KOPT-K1 (cell line): Measurements from ENCODE around the gene SNTG2.

ENCODE experiments used
- H3K27ac ChIP-seq: fragments of 200-600 bp; sonication (generic); 2 replicates; pipeline ENCODE4 v1.5.1; 2016; ENCODE audit warnings: antibody characterized with exemption, mild to moderate bottlenecking, low read depth, low read length; ENCODE audit not compliant: poor library complexity, severe bottlenecking
- H3K36me3 ChIP-seq: fragments of 200-600 bp; sonication (generic); 2 replicates; pipeline ENCODE4 v1.5.1; 2017; ENCODE audit warnings: antibody characterized with exemption, mild to moderate bottlenecking, low read length, moderate library complexity; ENCODE audit not compliant: insufficient read depth
- H3K9me3 ChIP-seq: fragments of 200-600 bp; sonication (generic); 2 replicates; pipeline ENCODE4 v1.5.1; 2017; ENCODE audit warnings: antibody characterized with exemption, low read length, mild to moderate bottlenecking; ENCODE audit not compliant: insufficient read depth, poor library complexity, severe bottlenecking

SNTG2 gene

DNA sequence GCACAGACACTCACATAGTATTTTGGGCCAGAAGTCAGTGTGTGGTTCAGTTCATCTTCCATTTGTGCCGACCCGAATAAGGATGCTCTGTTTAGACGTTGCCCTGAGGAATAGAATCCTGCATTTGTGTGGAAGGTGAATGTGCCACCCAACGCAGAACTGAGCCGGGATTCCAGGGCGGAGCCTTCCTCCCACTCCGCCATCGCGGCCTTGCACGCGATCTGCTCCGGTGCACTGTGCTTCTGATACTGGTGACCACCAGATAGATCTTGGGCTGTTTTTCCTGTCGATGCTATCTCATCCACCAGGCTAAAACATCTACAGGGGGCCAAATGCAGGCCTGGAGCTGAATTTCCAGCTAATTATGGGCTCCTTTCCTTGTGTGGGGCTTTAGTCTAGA lies 29.6 kb upstream of the SNTG2 start:
- H3K27ac ChIP-seq = no peak overlapping the region
- H3K36me3 ChIP-seq = no peaks in the 10 kb centered on the region
- no peaks in the 10 kb centered on the region for H3K9me3 ChIP-seq

DNA sequence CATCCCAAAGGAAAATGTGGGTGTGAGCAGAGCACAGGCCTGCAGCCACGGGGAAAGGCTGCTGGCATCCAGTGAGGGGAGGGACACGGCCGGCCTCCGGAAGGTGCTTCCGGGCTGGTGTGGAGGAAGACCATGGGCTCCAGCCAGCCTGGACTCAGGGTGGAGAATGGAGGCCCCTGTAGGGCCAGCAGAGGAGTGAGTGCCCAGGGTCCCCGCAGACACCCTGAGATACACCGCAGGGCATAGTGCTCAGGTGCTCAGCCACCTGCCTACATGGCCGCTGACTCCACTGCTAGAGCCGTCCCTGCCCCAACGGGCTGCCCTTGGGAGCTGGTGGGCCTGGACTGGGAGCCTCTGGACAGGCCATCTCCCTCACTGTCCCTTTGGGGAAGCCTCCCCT lies 28.5 kb upstream of the SNTG2 start:
- peaks cover 4% of the 10 kb centered on the region for H3K9me3 ChIP-seq

DNA sequence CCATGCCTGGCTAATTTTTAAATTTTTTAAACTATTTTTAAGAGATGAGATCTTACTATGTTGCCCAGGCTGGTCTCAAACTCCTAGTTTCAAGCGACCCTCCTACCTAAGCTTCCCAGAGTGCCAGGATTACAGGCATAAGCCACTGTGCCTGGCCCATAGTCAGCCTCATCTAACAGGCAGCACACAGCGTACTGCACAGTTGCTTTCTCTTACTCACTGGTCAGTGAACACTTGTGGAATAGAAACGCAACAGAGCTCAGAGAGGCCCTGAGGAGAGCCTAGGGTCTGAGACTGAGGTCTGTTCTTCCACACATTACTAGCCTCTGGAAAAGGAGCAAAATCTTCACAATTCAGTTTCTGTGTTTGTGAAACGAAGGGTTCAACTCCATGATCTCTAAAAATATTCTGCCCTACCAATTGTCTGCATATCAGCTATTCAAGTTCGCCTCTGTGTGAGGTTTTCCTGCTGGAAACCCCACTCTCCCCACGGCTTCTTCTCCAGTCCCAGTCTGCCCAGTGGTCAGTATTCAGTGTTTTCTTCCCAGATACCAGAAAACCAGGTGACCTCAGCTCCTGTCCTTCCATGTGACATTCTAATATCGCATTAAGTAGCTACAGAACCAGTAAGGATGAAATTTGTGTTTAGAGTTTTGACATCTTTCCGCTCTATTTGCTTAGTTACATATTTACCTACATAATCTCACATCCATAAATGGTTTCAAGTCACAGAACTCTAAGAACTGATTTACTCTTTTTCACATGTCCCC lies 26.6 kb upstream of the SNTG2 start:
- peaks cover 9% of the 10 kb centered on the region for H3K9me3 ChIP-seq
- H3K36me3 ChIP-seq = no peaks in the 10 kb centered on the region
- H3K27ac ChIP-seq = no peak overlapping the region

More for the DNA sequence above, 28.5 kb upstream of the SNTG2 start:
- Histone ChIP-seq H3K36me3 (no peaks in the 10 kb centered on the region), H3K27ac (no peak overlapping the region)

DNA sequence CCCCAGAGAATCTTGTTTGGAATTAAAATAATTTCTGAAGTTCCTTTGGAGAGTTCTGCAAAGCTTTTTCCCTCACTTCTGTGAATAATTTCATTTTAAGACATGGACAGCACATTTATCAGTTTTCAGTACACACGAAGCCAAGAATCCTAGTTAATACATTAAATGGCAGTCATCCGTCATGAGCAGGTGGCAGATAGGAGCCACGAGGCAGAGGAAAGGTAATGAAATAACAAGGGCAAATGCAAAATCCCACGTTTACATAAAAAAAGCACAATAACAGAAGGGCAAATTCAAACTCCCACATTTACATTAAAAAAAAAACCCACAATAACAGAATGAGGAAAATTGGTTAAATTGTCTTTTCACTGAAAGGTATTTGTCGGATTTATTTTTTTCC lies 25.9 kb upstream of the SNTG2 start:
- Histone ChIP-seq H3K27ac (no peak overlapping the region), H3K9me3 (peaks cover 9% of the 10 kb centered on the region), H3K36me3 (no peaks in the 10 kb centered on the region)

DNA sequence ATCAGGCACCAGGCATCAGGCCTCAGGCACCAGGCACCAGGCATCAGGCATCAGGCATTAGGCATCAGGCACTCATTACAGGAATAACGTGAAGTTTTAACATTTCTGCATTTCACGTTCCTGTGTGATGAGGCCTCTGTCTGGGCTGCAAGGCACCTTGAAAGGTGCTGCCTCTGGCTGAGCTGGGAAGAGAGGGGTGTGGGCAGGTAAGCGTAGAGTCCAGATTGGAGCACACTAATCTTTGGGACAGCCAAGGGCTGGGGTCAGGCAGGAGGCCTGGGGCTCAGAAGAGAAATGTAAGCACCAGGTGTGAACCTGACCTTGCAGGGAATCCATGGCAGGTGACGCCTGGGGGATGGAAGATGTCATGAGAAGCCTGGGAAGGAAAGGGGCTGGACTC lies 25.3 kb upstream of the SNTG2 start:
- Histone ChIP-seq H3K27ac (no peak overlapping the region), H3K9me3 (peaks cover 9% of the 10 kb centered on the region), H3K36me3 (no peaks in the 10 kb centered on the region)

DNA sequence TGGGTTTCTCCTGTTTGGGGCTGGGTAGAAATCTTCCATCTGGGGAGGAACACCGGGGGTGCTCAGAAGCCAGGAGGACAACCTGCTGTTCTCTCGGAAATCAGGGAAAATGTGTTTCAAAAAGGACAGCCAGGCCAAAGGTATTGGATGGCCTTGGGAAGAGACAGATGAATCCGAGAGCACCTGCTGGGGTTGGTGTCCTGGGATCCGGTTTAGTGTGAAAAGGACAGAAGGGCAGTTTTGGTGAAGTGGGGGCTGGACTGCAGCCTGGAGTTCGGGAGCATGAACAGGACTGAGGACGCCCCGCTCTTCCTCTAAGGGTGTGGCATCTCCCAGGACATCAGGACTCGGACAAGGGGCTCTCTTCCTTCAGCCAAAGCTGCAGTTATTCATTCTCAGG lies 24.9 kb upstream of the SNTG2 start:
- Histone ChIP-seq H3K9me3 (peaks cover 9% of the 10 kb centered on the region), H3K27ac (no peak overlapping the region), H3K36me3 (no peaks in the 10 kb centered on the region)

DNA sequence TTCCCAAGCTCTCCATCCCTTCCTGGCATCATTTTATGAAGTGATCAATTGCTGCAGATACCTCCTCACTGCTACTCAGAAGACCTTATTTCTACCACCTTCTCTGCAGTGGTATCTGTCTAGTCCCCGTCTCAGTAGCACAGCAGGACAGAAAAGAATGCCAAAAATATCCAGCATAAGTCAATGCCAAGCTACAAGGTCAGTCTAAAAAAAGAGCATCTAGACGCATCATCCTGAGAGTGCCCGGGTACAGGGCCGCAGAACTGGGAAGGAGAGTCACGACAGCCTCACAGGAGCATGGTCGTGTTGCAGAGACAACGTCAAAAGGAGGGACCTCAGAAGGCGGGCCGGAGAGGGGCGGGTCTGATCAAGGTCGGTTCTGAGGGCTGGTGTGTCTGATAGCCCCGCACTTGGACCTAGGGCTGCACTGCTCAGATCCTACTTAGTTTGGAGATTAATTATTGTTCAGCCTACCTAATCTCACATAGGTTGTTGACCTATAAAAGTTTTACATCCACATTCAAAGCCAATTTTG lies 24.3 kb upstream of the SNTG2 start:
- Histone ChIP-seq H3K9me3 (peaks cover 9% of the 10 kb centered on the region), H3K27ac (no peak overlapping the region), H3K36me3 (no peaks in the 10 kb centered on the region)

DNA sequence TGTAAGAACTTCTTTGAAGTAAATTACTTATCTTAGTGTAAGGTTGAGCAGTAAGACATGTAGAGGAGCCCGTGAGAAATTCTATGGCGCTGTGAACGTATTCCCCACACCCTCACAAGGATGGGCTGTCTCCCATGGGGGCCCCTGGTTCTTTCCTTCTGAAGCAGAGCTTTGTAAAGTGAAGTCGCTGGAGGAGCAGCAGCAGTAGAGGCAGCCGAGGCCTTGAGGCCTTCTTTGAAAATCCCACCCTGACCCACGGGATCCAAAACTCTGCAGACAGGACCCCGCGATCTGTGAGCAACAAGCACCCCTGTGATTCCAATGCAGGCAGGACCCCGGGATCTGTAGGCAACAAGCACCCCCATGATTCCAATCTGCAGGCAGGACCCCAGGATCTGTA lies 23.8 kb upstream of the SNTG2 start:
- Histone ChIP-seq H3K9me3 (peaks cover 9% of the 10 kb centered on the region), H3K36me3 (no peaks in the 10 kb centered on the region), H3K27ac (no peak overlapping the region)

DNA sequence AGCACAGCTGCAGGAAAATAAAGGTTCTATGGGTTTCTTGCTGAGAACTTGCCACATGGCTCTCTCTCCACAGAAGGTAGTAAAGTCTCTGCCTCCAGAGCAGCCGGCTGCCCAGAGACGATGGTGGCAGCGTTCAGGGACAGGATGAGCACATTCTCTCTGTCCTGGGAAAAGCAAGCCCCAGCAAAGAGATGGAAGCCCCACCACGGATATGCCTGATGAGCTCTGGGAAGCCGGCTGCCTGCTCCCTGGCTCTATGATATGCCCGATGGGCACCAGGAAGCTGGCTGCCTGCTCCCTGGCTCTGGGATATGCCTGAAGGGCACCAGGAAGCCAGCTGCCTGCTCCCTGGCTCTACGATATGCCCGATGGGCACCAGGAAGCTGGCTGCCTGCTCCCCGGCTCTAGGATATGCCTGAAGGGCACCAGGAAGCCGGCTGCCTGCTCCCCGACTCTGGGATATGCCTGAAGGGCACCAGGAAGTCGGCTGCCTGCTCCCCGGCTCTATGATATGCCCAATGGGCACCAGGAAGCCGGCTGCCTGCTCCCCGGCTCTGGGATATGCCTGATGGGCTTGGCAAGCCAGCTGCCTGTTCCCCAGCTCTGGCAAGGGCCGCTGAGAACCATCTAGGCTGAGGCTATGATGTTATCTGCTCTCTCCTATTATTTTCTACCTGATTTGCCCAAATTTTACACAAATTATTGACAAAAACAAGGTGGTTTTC lies 21.5 kb upstream of the SNTG2 start:
- H3K36me3 ChIP-seq = no peaks in the 10 kb centered on the region

DNA sequence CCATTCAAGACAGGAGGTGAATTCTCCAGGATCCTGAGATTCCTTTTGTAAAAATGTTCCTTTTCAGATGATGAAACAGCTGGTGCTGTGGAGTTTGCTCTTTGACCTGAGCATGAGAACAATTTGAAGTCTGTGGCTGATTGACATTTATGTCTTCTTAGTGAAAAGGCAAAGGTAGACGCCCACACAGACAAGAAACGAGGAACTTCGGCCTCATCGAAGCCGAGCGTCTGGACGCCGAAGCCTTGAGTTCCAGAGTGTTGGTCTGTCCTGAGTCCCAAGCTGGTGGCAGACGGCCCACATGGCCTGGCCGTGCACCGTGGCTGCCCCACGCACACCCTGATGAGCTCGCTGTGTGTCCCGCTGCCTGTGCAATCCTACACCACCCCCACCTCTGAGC lies 20.7 kb upstream of the SNTG2 start:
- no peak overlapping the region for H3K27ac ChIP-seq

More for the DNA sequence above, 21.5 kb upstream of the SNTG2 start:
- H3K9me3 ChIP-seq = peaks cover 9% of the 10 kb centered on the region
- no peak overlapping the region for H3K27ac ChIP-seq

DNA sequence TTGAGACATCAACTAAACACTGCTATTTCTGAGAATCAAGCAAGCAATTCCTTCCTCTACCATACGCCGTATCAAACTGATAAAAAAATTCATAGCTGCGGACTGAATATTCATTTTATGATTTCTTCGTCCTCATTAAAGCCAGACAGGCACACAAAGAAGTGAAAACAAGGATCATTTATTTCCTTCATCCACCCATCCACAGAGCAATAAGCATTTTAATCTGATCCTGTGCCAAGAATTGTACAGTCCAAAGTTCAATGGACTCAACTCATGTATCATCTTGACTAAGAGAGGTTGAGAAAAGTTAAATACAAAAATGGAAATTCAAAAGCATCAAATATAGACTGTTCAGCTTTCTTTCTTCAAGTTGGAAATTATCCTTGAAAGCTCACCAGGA lies 19.7 kb upstream of the SNTG2 start:
- Histone ChIP-seq H3K9me3 (peaks cover 13% of the 10 kb centered on the region), H3K27ac (no peak overlapping the region), H3K36me3 (no peaks in the 10 kb centered on the region)

More for the DNA sequence above, 20.7 kb upstream of the SNTG2 start:
- H3K9me3 ChIP-seq = peaks cover 9% of the 10 kb centered on the region
- H3K36me3 ChIP-seq = no peaks in the 10 kb centered on the region

DNA sequence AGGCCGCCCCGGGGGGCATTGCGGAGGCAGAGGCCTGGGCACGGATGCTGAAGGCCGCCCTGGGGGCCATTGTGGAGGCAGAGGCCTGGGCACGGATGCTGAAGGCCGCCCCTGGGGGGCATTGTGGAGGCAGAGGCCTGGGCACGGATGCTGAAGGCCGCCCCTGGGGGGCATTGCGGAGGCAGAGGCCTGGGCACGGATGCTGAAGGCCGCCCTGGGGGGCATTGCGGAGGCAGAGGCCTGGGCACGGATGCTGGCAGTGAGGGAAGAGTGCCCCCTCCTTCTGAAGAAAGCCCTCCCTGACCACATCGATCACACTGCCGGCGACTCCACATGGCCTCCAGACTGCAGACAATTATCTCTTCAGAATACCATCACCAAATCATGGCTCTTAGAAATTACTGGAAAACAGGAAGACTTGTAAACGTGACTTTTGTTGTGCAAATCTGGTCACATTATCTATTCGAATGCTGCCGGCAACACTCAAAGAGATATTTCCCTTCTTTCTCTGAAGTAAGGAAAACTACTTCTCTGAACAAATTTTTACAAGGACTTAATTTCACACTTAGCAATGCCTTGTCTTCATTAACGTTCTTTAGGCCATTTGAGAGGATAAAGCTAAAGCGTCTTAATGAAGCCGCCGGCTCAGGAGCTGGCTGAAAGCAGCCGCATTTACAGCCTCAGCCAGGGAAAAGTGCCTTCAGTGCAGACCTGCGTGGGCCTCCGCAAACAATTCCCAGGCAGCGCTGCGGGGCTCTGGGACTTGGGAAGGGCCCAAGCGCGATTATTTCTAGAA lies 18.1 kb upstream of the SNTG2 start:
- Histone ChIP-seq H3K9me3 (peaks cover 20% of the 10 kb centered on the region), H3K27ac (no peak overlapping the region), H3K36me3 (no peaks in the 10 kb centered on the region)

DNA sequence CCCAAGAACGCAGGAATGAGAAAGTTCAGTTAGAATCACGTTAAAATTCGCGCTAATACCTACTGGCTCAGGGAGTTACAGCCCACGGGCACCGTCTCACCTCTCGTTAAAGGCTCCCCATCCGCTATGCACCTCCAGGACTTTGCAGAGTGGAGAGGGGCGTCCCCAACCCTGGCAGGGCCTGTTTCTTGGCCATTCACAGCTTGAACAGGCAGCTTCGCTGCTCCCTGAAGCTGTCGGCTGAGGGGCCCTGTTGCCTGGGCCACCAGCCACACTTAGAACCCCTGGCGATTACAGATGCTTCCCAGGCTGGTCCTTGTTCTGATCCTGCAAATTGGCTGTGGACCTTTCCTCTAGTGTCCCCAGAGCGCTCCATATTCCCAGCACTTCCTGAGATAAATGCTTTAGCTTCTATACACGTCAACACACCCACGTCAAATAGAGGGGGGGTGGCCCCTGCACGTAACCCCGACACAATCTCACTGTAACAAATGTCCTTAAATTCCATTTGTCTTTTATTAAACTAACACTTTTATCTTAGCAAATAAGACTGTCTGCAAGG lies 16.8 kb upstream of the SNTG2 start:
- H3K36me3 ChIP-seq = no peaks in the 10 kb centered on the region
- H3K9me3 ChIP-seq = peaks cover 19% of the 10 kb centered on the region
- no peak overlapping the region for H3K27ac ChIP-seq

DNA sequence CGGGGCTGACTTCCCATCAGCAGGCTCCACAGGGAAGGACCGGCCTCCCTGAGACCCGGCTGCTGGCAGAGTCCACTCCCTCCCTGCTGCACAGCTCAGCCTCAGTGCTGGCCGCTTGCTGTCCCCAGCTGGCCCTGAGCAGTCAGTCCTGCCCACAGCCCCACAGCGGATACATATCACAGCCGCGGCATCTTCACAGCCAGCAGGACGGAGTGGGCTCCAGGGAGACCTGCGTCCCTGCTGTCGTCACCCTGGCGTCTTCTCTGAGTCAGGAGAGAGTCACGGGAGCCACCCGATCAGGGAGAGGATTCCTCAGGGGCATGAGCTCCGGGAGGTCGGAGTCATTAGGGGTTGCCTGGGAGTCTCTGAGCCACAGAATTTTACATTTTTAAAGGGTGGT lies 13.1 kb upstream of the SNTG2 start:
- H3K36me3 ChIP-seq = no peaks in the 10 kb centered on the region
- no peak overlapping the region for H3K27ac ChIP-seq
- H3K9me3 ChIP-seq = peaks cover 19% of the 10 kb centered on the region
